WTC11 (cell line): Measurements from ENCODE around the gene OIP5. TPM values are rescaled to one million over a fixed set of nuclear protein-coding genes. Genes with fewer than 3 reads are reported as not detected.
"Not testable (repeated sequence)": the region's sequence is repeated elsewhere in the genome, so short reads cannot be mapped to it uniquely, and the experiment has no call there.

ENCODE experiments used
- ATAC-seq: fragments of 200-7000 bp; cut with Tn5 transposase; 2 replicates; pipeline ENCODE4 v1.10.0; 2021; ENCODE audit warnings: mild to moderate bottlenecking, moderate library complexity
- CTCF ChIA-PET: fragments of 300-600 bp; sonication (Branson Sonifier 250); formaldehyde crosslinking; loops from one replicate; lab custom pipeline; 2021; ENCODE audit warnings: antibody characterized with exemption; lab: Charles Lee
- POLR2A ChIA-PET: fragments of 350-600 bp; sonication (Branson Sonifier 250); formaldehyde crosslinking; loops from one replicate; lab custom pipeline; 2021; ENCODE audit warnings: antibody characterized with exemption; lab: Charles Lee
- DNase-seq: peaks from one replicate; pipeline ENCODE4 v3.0.0; 2021; ENCODE audit warnings: low spot score
- H3K27ac Mint-ChIP-seq: 2 replicates; pipeline ENCODE4 v1.8.0; 2021; ENCODE audit warnings: mixed read lengths
- H3K27me3 Mint-ChIP-seq: 2 replicates; pipeline ENCODE4 v1.8.0; 2021; ENCODE audit warnings: low read depth, mild to moderate bottlenecking, moderate library complexity, mixed read lengths
- H3K36me3 Mint-ChIP-seq: 2 replicates; pipeline ENCODE4 v1.8.0; 2021; ENCODE audit warnings: mixed read lengths
- H3K4me1 Mint-ChIP-seq: 2 replicates; pipeline ENCODE4 v1.8.0; 2022; ENCODE audit warnings: mixed read lengths
- H3K4me3 Mint-ChIP-seq: 2 replicates; pipeline ENCODE4 v1.8.0; 2021; ENCODE audit warnings: mild to moderate bottlenecking, moderate library complexity, mixed read lengths
- H3K9me3 Mint-ChIP-seq: 2 replicates; pipeline ENCODE4 v1.8.0; 2021; ENCODE audit warnings: mixed read lengths
- CREB1 ChIP-seq: sonication (generic); formaldehyde crosslinking; IDR thresholded peaks from 2 replicates; pipeline ENCODE4 v1.8.0; 2023; ENCODE audit warnings: mild to moderate bottlenecking, missing genetic modification reagents
- FOXK1 ChIP-seq: sonication (generic); formaldehyde crosslinking; IDR thresholded peaks from 2 replicates; pipeline ENCODE4 v1.8.0; 2022; ENCODE audit warnings: mild to moderate bottlenecking, moderate library complexity, missing genetic modification reagents
- FOXP1 ChIP-seq: sonication (generic); formaldehyde crosslinking; IDR thresholded peaks from 2 replicates; pipeline ENCODE4 v1.8.0; 2022; ENCODE audit warnings: missing genetic modification reagents, mild to moderate bottlenecking, moderate library complexity, borderline replicate concordance
- GABPB1 ChIP-seq: sonication (generic); formaldehyde crosslinking; IDR thresholded peaks from 2 replicates; pipeline ENCODE4 v1.8.1; 2023; ENCODE audit warnings: mild to moderate bottlenecking, missing genetic modification reagents
- NR2C2 ChIP-seq: sonication (generic); formaldehyde crosslinking; IDR thresholded peaks from 2 replicates; pipeline ENCODE4 v1.8.0; 2022; ENCODE audit warnings: mild to moderate bottlenecking, missing genetic modification reagents
- OVOL2 ChIP-seq: fragments of 250-450 bp; sonication (Bioruptor Pico); IDR thresholded peaks from 2 replicates; pipeline ENCODE4 v1.9.0; 2021; ENCODE audit warnings: mild to moderate bottlenecking, borderline replicate concordance
- SMAD3 ChIP-seq: sonication (generic); formaldehyde crosslinking; IDR thresholded peaks from 2 replicates; pipeline ENCODE4 v1.8.0; 2022; ENCODE audit warnings: missing genetic modification reagents, mild to moderate bottlenecking, borderline replicate concordance
- TEAD4 ChIP-seq: sonication (generic); formaldehyde crosslinking; IDR thresholded peaks from 2 replicates; pipeline ENCODE4 v1.8.0; 2022; ENCODE audit warnings: mild to moderate bottlenecking, missing genetic modification reagents
- ZNF232 ChIP-seq: sonication (generic); formaldehyde crosslinking; IDR thresholded peaks from 2 replicates; pipeline ENCODE4 v1.8.0; 2022; ENCODE audit warnings: mild to moderate bottlenecking, missing genetic modification reagents
- total RNA-seq: library from RNA; stranded (reverse); gene quantifications from 3 replicates; pipeline ENCODE4 v1.2.3, GENCODE V29; 2021
- TF ChIP-seq, protein P1 (sequence below): sonication (generic); formaldehyde crosslinking; IDR thresholded peaks from 2 replicates; pipeline ENCODE4 v1.8.0; 2022; ENCODE audit warnings: missing genetic modification reagents

OIP5 gene
- total RNA-seq, 1 experiment from 2014 or later, result 33.7 TPM

DNA sequence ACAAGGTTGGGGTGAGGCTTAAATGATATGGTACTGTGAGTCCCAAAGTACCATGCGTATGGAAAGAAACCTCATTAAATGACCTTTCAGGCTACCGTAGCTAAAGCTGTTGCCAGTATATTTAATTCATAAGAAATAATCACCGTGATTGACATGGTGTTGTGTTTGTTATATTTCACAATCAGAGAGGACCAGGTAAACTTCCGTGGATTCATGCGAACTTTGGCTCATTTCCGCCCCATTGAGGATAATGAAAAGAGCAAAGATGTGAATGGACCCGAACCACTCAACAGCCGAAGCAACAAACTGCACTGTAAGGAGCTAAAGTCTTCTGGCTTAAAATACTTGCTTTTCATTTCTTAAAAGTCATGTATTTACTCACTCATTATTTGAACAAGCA, 69.8 kb downstream of the OIP5 start:
- TF ChIP-seq FOXP1 (CRISPR knock-in tag), result no peak
- no peak for TF ChIP-seq CREB1 (CRISPR knock-in tag)
- no peak for TF ChIP-seq SMAD3
- TF ChIP-seq FOXK1, result no peak
- no peak for TF ChIP-seq NR2C2 (CRISPR knock-in tag)
- TF ChIP-seq, protein P1, sequence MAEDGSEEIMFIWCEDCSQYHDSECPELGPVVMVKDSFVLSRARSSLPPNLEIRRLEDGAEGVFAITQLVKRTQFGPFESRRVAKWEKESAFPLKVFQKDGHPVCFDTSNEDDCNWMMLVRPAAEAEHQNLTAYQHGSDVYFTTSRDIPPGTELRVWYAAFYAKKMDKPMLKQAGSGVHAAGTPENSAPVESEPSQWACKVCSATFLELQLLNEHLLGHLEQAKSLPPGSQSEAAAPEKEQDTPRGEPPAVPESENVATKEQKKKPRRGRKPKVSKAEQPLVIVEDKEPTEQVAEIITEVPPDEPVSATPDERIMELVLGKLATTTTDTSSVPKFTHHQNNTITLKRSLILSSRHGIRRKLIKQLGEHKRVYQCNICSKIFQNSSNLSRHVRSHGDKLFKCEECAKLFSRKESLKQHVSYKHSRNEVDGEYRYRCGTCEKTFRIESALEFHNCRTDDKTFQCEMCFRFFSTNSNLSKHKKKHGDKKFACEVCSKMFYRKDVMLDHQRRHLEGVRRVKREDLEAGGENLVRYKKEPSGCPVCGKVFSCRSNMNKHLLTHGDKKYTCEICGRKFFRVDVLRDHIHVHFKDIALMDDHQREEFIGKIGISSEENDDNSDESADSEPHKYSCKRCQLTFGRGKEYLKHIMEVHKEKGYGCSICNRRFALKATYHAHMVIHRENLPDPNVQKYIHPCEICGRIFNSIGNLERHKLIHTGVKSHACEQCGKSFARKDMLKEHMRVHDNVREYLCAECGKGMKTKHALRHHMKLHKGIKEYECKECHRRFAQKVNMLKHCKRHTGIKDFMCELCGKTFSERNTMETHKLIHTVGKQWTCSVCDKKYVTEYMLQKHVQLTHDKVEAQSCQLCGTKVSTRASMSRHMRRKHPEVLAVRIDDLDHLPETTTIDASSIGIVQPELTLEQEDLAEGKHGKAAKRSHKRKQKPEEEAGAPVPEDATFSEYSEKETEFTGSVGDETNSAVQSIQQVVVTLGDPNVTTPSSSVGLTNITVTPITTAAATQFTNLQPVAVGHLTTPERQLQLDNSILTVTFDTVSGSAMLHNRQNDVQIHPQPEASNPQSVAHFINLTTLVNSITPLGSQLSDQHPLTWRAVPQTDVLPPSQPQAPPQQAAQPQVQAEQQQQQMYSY (CRISPR knock-in tag), result no peak
- no peak for TF ChIP-seq ZNF232 (CRISPR knock-in tag)
- TF ChIP-seq OVOL2 (CRISPR knock-in tag), result no peak
- TF ChIP-seq GABPB1 (CRISPR knock-in tag), result no peak
- Mint-ChIP-seq H3K9me3 (no peaks in the 10 kb centered on the region), H3K36me3 (peaks cover 34% of the 10 kb centered on the region), H3K27me3 (no peaks in the 10 kb centered on the region), H3K27ac (peak overlapping the region; percentile 94; the same call in 1 of the 2 replicates), H3K4me1 (peaks cover 29% of the 10 kb centered on the region), H3K4me3 (no peak overlapping the region)
- CTCF ChIA-PET, result no interaction called here
- ATAC-seq (no peak), DNase-seq (no peak)
- POLR2A ChIA-PET, result interaction anchor here (0.6 kb wide), 1 partner anchor 153 kb away, joined by 4 read pairs; no protein-coding TSS in a partner anchor

DNA sequence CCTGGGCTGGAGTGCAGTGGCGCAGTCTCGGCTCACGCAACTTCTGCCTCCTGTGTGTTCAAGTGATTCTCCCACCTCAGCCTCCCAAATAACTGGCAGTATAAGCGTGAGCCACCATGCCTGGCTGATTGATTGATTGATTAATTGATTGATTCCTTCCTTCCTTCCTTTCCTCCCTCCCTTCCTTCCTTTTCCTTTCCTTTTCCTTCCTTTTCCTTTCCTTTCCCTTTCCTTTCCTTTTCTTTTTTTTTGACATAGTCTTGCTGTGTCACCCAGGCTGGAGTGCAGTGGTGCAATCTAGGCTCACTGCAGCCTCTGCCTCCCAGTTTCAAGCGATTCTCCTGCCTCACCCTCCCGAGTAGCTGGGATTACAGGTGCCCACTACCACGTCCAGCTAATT, 71.5 kb downstream of the OIP5 start:
- H3K27ac Mint-ChIP-seq, result peak overlapping the region; percentile 56; the same call in 1 of the 2 replicates
- DNase-seq, H3K9me3 Mint-ChIP-seq, H3K27me3 Mint-ChIP-seq, POLR2A ChIA-PET, H3K4me3 Mint-ChIP-seq, ATAC-seq: not testable (repeated sequence)
- CTCF ChIA-PET, result interaction anchor here (1.3 kb wide), 1 partner anchor 319 kb away, joined by 4 read pairs; no protein-coding TSS in a partner anchor
- H3K36me3 Mint-ChIP-seq, result peaks cover 27% of the 10 kb centered on the region
- peaks cover 29% of the 10 kb centered on the region for H3K4me1 Mint-ChIP-seq

DNA sequence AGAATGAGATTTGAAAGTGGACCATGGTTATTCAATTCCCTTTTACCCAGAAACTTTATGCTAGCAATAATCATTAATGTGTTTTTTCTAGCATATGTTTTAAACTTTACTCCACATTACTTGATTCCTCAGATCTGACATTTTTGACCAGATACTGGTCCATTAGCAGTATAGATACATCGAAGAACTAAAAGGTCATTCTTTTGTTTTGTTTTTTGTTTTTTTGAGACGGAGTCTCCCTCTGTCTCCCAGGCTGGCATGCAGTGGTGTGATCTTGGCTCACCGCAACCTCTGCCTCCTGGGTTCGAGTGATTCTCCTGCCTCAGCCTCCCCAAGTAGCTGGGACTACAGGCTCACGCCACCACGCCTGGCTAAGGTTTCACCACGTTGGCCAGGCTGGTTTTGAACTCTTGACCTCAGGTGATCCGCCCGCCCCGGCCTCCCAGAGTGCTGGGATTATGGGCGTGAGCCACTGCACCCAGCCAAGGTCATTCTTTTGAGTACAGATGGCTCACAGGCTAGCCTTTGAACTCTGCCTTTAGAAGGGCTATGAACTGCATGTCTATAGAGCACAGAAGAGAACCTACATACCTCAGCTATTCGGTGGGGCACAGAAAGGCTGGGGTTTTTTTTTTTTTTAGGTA, 72.7 kb downstream of the OIP5 start:
- TF ChIP-seq GABPB1 (CRISPR knock-in tag) (peak; percentile 41; the same call in 1 of the 2 replicates), TEAD4 (CRISPR knock-in tag) (no peak)
- TF ChIP-seq, all 79 proteins: peak for 1
- ChIA-PET POLR2A (interaction anchor here (0.8 kb wide), 1 partner anchor 10 kb away, joined by 8 read pairs; no protein-coding TSS in a partner anchor), CTCF (no interaction called here)
- ATAC-seq, result no peak
- Mint-ChIP-seq H3K27me3 (no peaks in the 10 kb centered on the region), H3K27ac (peak overlapping the region; percentile 53; the same call in 1 of the 2 replicates), H3K4me3 (no peak overlapping the region), H3K9me3 (no peaks in the 10 kb centered on the region), H3K4me1 (peaks cover 28% of the 10 kb centered on the region), H3K36me3 (peaks cover 24% of the 10 kb centered on the region)
- no peak for DNase-seq

Other genes starting within 250 kb of the OIP5 start
- gene INO80, start 216.3 kb downstream of the OIP5 start, total RNA-seq, result 19.5 to 20.9 TPM (median 20.6 TPM) in 3 replicates
- 0.26 to 0.44 TPM (median 0.37 TPM) in 3 replicates for gene EXD1, start 101.8 kb downstream of the OIP5 start, total RNA-seq
- gene CHP1, start 101.3 kb downstream of the OIP5 start, total RNA-seq, result 76.5 to 91.7 TPM (median 91.2 TPM) in 3 replicates
- 129 to 138 TPM (median 135 TPM) in 3 replicates for gene NUSAP1, start 290 bp upstream of the OIP5 start, total RNA-seq
- gene NDUFAF1, start 69.9 kb upstream of the OIP5 start, total RNA-seq, result 15.9 to 18.1 TPM (median 16.5 TPM) in 3 replicates
- gene RTF1, start 84.5 kb upstream of the OIP5 start, total RNA-seq, result 49.1 to 53.3 TPM (median 52.3 TPM) in 3 replicates
- gene ITPKA, start 161.3 kb upstream of the OIP5 start, total RNA-seq, result 0.50 to 1.2 TPM (median 0.62 TPM) in 3 replicates
- 0.27 to 0.66 TPM (median 0.53 TPM) in 3 replicates for gene LTK, start 181.2 kb upstream of the OIP5 start, total RNA-seq
- gene RPAP1, start 211.7 kb upstream of the OIP5 start, total RNA-seq, result 102 to 123 TPM (median 103 TPM) in 3 replicates
- 87.9 to 98.0 TPM (median 89.6 TPM) in 3 replicates for gene TYRO3, start 226.6 kb upstream of the OIP5 start, total RNA-seq